ENCODE data around the gene CHFR. TPM values are rescaled to one million over a fixed set of nuclear protein-coding genes. Genes with fewer than 3 reads are reported as not detected.
"Not testable (repeated sequence)": the region's sequence is repeated elsewhere in the genome, so short reads cannot be mapped to it uniquely, and the experiment has no call there.

The CHFR gene
- total RNA-seq, 1 donor from 2014 or later = 87.2 TPM

DNA sequence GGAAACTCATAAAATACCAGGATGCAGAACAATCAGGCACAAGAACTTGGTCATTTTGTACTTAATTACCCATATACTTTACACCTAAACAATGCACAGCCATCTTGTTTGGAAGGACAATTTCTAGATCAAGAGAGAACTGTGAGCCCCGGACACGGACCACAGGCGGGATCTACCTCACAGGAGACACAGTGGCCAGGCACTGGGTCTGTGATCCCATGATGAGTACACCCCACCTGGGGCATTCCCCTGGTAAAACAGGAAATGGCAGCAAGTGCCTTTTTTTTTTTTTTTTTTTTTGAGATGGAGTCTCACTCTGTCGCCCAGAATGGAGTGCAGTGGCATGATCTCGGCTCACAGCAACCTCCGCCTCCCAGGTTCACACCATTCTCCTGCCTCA lies 74.0 kb downstream of the CHFR start:
- intact Hi-C loops (cut with micrococcal nuclease) = no loop called here

DNA sequence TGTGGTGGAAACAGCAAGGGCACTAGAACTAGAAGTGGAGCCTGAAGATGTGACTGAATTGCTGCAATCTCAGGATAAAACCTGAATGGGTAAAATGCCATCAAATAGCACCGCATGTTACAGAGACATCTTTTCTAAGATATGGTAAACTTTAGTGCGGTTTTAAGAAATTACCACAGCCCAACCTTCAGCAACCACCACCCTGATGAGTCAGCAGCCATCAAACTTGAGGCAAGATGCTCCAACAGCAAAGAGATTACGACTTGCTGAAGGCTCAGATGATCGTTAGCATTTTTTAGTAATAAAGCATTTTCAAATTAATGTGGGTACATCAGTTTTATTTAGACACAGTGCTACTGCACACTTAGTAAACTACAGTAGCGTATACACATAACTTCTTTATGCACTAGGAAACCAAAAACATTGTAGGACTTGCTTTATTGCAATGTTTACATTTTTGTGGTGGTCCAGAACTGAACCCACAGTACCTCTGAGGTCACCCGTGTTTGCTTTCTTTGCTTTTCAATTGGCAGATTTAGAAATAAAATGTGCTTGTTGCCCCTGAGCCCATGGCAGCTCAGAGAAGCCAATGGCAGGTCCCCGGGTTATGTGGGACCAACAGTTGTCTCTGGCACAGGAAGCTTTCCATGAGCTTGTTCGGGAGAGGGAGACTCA lies 74.6 kb downstream of the CHFR start:
- intact Hi-C loops (cut with micrococcal nuclease) = no loop called here

DNA sequence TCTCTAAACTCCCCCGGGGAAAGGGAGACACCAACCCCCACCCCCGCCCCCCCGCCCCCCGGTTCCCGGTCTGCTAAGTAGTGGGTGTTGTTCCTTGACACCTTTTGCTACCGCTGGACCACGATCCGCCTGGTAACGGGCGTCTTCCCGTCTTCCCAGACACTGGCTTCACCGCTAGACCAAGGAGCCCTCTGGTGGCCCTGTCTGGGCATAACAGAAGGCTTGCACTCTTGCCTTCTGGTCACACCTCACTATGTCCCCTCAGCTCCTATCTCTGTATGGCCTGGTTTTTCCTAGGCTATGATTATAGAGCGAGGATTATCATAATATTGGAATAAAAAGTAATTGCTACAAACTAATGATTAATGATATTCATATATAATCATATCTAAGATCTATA lies 78.0 kb downstream of the CHFR start:
- intact Hi-C loops (cut with micrococcal nuclease) = not testable (repeated sequence)

DNA sequence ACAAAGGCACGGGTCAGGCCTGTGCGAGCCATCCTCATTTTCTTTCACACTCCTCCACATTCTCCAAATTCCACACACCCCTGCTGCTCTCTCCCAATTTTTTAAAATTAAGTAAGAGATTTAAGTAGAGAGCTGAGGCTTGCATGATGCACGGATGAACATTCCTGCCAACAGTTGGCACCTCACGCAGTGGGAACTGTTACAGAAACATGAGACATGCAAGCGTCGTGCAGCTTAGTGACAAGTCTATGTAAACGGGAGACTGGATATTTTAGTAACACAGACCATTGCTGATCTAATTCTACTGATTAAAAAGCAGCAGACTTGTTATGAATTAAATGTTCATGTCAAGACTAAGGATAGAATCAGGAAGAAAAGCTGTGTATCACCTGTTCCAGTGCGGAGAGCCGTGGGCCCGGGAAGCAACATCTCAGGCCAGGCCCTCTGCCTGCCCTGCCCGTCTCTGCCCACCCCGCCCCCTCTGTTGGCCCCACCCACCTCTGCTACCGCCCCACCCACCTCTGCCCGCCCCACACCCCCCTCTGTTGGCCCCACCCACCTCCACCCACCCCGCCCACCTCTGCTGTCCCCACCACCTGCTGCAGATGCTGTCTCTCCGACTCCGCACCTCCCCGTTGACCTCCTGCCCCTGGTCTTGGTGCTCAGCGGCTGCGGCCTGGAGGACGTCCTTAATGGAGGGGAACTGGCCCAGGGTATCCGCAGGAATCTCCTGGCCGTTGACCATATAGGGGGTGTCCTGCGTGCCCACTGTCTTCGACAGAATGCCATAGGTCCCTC lies 79.9 kb downstream of the CHFR start:
- intact Hi-C loops (cut with micrococcal nuclease) = no loop called here

DNA sequence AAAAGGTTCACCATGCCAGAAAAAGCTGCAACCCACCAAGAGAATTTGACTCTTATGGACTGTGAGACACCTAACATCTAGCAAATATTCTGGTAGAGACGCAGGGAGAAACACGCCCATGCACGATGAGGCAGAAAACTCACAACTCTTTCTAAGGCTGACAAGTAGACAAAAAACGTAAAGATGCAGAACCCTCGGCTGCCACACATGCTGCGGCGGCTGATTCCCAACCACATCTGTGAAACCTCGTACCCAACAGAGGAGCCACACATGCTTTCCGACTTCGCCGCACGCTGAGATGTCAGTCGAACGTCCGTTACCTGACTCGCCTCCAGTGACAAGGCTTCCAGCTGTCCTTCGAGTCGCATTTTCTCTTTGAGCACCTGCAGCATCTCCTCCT lies 80.5 kb downstream of the CHFR start:
- intact Hi-C loops (cut with micrococcal nuclease) = no loop called here

DNA sequence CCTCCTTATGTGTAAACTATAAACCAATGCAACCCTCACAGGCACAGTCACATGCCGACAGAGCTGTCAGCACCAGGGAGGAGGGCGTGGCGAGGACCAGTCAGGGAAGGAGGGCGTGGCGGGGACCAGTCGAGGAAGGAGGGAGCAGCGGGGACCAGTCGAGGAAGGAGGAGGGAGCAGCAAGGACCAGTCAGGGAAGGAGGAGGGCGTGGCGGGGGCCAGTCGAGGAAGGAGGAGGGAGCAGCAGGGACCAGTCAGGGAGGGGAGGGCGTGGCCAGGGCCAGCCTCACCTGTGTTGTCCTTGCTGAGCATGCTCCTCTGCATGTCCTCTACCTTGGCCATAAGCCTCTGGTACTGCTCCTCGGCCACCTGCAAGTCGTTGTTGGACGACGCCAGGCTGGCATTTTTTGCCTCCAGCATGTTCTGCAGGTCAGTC lies 83.0 kb downstream of the CHFR start:
- intact Hi-C loops (cut with micrococcal nuclease) = no loop called here

DNA sequence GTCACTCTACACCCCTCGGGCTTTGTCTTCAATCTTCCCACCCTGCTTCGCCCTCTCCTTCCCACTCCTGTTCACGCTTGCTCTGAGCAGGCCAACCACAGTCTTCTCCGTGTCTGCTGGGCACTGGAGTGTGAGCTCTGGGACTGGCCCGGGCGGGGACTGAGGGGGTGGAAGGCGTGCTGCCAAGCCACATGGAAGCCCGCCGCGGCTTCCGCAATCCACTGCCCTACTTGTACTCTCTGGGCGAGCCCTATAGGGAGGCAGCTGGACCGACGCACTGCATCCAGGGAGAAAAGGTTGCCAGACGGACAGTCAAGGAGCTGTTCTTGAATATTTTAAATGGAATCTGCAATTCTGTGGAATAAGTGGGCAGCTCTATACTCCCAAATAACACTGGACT lies 83.5 kb downstream of the CHFR start:
- intact Hi-C loops (cut with micrococcal nuclease) = no loop called here

DNA sequence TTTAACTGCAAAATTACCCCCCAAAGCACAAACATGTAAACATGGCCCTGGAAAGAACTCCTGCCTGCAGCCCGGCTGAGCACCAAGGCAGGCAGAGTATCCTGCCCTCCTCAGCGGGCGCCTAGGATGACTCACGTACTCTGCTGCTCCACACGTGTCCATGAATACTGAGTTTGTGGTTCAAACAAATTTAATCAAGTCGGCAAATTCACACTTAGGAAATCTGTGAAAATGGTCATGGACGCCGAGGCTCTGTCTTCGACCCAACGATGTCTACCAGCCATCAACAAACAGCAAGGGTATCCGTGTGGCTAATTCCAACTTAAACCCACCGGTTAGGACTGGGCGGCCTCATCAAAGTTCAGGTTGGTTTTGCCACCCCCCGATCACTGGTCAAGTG lies 84.3 kb downstream of the CHFR start:
- intact Hi-C loops (cut with micrococcal nuclease) = no loop called here

DNA sequence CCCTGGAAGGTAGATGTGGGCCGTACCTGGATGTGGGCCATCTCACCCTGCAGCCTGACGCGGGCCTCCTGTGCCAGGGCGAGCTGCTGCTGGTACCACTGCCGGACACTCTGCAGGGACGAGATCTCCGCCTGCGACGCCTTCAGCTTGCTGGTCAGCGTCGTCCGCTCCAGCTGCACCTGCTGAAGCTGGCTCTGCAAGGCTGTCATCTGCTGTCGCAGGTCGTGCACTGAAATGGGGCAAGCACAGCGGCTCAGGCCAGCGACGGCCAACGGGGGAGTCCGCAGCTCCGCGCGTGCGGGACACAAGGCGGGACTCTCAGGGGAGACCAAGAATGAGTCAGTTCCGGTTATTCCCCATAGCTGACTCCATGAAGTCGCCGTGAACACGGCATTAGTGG lies 85.7 kb downstream of the CHFR start:
- intact Hi-C loops (cut with micrococcal nuclease) = no loop called here

DNA sequence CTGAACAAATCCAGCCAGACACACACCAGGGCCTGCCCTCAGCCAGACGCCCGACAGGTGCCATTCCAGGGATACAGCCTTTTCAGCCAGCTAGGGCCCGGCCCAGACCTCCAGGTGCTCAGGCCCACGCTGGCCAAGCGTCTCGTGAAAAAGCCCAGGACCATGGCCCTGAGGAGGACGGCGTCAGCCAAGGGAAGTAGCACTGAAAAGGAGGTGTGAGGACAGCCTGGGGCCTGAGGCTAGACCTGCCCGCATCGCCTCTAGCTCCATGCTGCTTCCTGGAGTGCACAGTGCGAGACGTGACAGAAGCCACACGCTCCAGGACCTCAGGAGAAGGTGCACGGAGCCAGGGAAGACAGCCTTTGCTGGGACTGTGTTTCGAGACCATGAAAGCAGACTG lies 88.6 kb downstream of the CHFR start:
- intact Hi-C loops (cut with micrococcal nuclease) = no loop called here

DNA sequence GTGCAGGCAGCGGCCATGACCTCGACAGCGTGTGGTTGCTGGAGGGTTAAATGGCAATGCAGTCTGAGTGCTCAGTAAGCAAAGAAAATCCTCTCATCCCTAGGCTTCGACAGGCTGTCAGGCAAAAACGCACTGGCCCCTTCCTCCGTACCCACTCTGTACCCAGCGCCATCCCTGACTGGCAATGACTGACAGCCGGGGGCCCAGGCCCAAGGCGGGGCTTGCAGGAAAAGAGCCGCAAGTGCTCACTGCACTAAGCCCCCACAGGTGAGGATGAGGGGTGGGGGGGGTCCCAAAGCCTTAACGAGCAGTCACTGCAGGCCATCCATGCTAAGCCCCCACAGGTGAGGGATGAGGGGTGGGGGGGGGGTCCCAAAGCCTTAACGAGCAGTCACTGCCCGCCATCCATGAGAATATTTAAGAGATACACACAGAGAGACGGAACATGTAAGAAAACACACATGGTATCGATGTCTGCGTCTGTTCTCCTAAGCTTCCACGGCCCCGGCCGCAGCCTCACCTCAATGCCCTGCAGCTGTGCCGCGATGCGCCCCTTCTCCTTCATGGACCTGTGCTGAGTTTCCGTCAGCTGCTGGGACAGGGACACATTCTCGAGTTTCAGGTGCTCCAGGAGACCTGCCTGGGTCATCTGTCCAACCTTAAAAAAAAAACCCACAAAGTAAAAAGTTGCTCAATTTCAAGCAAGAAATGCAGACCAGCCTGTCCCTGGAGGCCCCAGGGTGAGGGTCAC lies 89.4 kb downstream of the CHFR start:
- intact Hi-C loops (cut with micrococcal nuclease) = no loop called here

DNA sequence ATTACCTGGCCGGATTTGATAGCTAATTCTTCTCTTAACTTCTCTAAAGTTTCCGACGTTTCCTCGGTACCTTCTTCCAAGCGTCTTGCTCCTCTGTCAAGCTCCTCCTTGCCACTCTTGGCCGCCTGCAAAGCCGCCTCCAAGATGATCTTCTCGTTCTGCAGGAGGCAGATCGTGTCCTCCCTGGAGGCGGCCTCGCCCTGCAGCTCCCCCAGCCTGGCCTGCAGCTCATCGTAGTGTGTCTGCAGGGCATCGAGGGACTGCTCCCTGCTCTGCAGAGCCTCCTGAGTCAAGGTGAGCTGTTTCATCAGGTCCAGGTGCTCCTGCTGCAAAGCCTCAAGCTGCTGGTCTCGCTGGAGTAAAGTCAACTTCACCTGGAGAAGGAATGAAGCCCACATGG lies 91.6 kb downstream of the CHFR start:
- intact Hi-C loops (cut with micrococcal nuclease) = no loop called here

DNA sequence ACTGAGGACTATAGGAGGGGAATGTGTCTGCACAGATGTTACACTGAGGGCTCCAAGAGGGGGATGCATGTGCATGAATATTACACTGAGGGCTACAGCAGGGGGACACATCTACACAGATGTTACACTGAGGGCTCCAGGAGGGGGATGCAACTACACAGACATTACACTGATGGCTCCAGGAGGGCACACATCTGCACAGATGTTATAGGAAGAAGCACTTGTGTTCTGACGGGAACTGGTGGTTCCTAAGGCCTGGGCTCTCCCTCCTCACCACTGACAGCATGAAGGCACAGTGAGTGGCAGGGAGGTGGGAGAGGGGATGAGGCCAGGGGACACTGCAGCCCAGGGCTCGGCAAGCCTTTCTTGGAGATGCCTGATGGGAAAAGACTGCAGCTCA lies 95.5 kb downstream of the CHFR start:
- intact Hi-C loops (cut with micrococcal nuclease) = not testable (repeated sequence)

DNA sequence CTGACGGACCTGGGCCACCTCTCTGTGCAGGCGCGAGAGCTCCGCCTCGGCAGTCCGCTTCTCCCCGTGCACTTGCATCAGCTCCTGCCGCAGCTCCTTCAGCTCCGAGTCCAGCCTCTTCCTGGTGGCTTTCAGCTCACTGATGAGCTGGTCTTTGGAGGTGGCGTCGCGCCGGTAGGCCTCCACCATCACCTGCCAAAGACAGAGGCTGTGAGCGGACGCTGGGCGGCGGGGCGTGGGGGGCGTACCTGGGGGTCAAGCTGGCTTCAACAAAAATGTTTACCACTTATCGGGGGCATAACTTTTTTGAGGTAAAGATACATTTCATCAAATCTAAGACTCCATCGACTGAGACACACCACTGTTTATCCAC lies 98.3 kb downstream of the CHFR start:
- intact Hi-C loops (cut with micrococcal nuclease) = no loop called here

DNA sequence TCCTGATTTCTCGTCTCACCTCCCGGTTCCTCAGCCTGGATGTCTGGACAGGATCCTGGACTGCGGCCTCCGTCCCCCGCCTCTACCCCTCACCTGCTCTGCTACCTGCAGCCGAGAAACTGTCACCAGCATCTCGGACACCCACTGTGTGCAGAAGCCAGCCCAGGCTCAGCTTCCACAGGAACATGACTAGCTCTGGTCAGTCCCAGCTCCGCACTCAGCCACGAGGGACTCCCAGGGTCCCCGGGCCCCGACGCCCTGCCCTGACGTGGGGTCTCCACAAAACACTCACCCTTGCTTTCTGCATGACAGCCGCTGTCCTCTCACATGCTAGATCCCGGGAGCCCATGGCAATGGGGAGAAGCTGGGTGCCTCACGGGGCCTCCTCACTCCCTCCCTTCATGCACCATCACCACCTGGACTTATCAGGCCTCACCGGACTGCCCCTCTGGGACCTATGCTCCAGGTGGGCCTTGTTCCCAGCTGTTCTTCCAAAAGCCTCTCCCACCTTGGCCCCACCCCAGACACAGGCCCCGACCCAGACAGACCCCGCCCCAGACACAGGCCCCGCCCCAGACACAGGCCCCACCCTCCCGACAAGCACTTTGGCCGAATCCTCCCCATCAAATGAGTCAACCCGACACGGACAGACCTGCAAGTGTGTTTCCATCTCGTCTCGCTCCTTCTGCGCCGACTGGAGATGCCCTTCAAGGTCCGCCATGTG lies 98.9 kb downstream of the CHFR start:
- intact Hi-C loops (cut with micrococcal nuclease) = no loop called here

DNA sequence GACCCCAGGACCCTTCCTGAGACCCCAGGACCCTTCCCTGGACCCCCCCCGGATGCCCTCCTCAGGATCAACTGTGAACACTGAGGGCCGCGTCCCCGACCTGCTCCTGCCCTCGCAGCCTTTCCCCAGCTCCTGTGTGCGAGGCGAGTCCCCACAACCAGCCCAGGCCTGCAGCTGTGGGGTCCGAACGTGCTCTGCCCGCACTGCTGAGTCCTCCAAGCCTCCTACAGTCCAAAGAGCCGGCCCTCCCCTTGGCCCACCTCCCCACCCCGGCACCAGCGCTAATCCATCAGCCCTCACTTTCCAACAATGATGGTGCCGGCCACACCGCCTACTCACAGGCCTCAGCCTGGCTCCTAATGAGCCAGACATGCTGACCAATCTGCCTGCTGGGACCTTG lies 99.5 kb downstream of the CHFR start:
- intact Hi-C loops (cut with micrococcal nuclease) = no loop called here

DNA sequence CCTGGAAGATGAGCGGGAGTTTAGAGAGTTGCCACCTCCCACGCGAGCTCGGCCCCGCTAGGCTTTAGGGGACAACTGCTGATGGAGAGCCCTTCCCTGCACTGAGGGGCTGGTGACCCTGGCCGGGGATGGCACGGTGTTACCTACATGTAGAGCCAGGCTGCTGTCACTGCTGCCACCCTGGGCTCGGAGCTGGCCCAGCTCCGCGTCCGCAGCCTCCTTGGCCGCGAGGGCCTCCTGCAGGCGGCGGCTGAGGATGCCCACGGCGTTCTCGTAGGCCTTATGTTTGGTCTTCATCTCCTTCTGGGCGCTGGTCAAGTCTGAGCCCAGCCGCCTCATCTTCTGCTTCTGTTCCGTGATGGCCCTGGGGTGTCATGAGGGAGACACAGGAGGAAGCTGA lies 101.2 kb downstream of the CHFR start:
- intact Hi-C loops (cut with micrococcal nuclease) = no loop called here

DNA sequence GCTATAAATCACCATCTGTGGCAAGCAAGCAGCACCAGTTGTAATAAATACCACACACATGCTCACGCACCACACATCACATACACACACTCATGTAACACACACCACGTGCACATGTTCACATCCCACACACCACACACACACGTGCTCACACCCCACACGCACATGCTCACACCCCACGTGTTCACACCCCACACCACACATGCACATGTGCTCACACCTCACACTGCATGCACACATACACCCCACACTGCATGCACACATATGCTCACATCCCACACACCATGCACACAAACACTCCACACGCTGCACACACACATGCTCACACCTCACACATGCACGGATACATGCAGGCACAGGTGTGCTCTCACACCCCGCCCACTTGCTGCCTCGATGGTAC lies 102.8 kb downstream of the CHFR start:
- intact Hi-C loops (cut with micrococcal nuclease) = no loop called here

DNA sequence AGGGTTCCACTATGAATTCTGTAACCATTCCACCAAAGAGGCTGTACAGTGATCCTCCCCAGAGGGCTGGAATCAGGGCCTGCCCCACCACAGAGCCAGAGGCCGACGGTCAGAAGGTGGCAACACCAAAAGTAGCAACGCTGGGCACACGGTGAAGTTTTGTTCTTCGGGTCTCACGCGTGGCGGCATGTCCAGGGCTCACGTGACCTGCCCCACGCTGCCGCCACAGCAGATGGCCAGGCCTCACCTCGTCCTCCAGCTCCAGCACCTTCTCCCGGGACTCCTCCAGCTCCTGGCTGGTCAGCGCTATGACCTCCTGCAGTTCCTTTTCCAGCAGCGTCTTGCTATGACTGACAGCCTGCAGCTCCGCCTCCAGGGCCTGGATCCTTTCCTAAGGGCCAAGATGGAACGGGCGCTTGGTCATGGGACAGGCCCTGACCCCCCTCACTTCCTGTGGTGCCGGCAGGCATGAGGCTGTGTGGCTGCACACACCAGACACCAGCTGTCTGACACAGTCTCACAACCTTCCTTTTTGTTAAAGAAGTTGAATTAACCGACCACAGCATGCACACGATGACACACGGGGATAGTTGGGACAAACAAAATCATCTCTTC lies 103.4 kb downstream of the CHFR start:
- intact Hi-C loops (cut with micrococcal nuclease) = no loop called here

Data from T-helper 2 cell treated with Interferon-gamma antibody and Interleukin-4, amounts not matched to agents 100 ng/mL and 5 ng/mL, for 36 hours (primary cell).